GM18951 (cell line): ENCODE results near the gene ZNF217.
"Not testable (repeated sequence)": the region's sequence is repeated elsewhere in the genome, so short reads cannot be mapped to it uniquely, and the experiment has no call there.

Source experiments
- POLR2A ChIP-seq: IDR thresholded peaks from 4 replicates; pipeline ENCODE4 v1.6.1; 2011; ENCODE audit warnings: mild to moderate bottlenecking; ENCODE audit not compliant: insufficient read length, insufficient read depth; ENCODE audit errors: extremely low read depth
- in situ Hi-C: fragments of 300-500 bp; cut with MboI; formaldehyde crosslinking; loops from one replicate; pipeline ENCODE4 v1.12.0; 2022; ENCODE audit warnings: low sequenced_read_pairs, mixed read lengths, inconsistent platforms; ENCODE audit not compliant: unreplicated experiment

ZNF217 gene

GRCh38 chr20:53597521-53598120 is 4.0 kb upstream of the ZNF217 start:
- no peak for TF ChIP-seq POLR2A
- in situ Hi-C loops: no loop called here

- no peak for TF ChIP-seq POLR2A
- in situ Hi-C loops: no loop called here
Observed at GRCh38 chr20:53597030-53597482, 3.4 kb upstream of the ZNF217 start.

GRCh38 chr20:53596189-53597001 is 2.8 kb upstream of the ZNF217 start:
- in situ Hi-C loops: not testable (repeated sequence)

- in situ Hi-C loops: not testable (repeated sequence)
Observed at GRCh38 chr20:53595742-53596141, 2.1 kb upstream of the ZNF217 start.

GRCh38 chr20:53595018-53595378 is 1.4 kb upstream of the ZNF217 start:
- in situ Hi-C loops: no loop called here
- no peak for TF ChIP-seq POLR2A

GRCh38 chr20:53594068-53595017 is 704 bp upstream of the ZNF217 start:
- in situ Hi-C loops: no loop called here
- TF ChIP-seq POLR2A: peak; percentile 46

GRCh38 chr20:53592992-53593465 is 610 bp downstream of the ZNF217 start:
- no peak for TF ChIP-seq POLR2A
- in situ Hi-C loops: no loop called here

- in situ Hi-C loops: not testable (repeated sequence)
- TF ChIP-seq POLR2A: peak; percentile 65
Observed at GRCh38 chr20:53592454-53592991, 1.1 kb downstream of the ZNF217 start.

GRCh38 chr20:53591941-53592441 is 1.6 kb downstream of the ZNF217 start:
- in situ Hi-C loops: not testable (repeated sequence)

- in situ Hi-C loops: not testable (repeated sequence)
Observed at GRCh38 chr20:53591206-53591741, 2.4 kb downstream of the ZNF217 start.

- in situ Hi-C loops: not testable (repeated sequence)
Observed at GRCh38 chr20:53590608-53591007, 3.0 kb downstream of the ZNF217 start.

GRCh38 chr20:53590122-53590521 is 3.5 kb downstream of the ZNF217 start:
- in situ Hi-C loops: not testable (repeated sequence)

- in situ Hi-C loops: not testable (repeated sequence)
Observed at GRCh38 chr20:53589321-53590065, 4.1 kb downstream of the ZNF217 start.

GRCh38 chr20:53587157-53587703 is 6.4 kb downstream of the ZNF217 start:
- in situ Hi-C loops: not testable (repeated sequence)
